ENCODE data around the gene TBC1D10A. TPM values are rescaled to one million over a fixed set of nuclear protein-coding genes. Genes with fewer than 3 reads are reported as not detected.

TBC1D10A gene
- 12.9 and 24.1 TPM in 2 replicates for total RNA-seq (ENCODE audit: low replicate concordance)

- TF ChIP-seq, protein P1, sequence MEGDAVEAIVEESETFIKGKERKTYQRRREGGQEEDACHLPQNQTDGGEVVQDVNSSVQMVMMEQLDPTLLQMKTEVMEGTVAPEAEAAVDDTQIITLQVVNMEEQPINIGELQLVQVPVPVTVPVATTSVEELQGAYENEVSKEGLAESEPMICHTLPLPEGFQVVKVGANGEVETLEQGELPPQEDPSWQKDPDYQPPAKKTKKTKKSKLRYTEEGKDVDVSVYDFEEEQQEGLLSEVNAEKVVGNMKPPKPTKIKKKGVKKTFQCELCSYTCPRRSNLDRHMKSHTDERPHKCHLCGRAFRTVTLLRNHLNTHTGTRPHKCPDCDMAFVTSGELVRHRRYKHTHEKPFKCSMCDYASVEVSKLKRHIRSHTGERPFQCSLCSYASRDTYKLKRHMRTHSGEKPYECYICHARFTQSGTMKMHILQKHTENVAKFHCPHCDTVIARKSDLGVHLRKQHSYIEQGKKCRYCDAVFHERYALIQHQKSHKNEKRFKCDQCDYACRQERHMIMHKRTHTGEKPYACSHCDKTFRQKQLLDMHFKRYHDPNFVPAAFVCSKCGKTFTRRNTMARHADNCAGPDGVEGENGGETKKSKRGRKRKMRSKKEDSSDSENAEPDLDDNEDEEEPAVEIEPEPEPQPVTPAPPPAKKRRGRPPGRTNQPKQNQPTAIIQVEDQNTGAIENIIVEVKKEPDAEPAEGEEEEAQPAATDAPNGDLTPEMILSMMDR (IDR thresholded peaks at IDR 0.05; ENCODE audit: insufficient read depth, low read length), result no peak
- H3K4me3 ChIP-seq (ENCODE audit: low read depth, low read length), result peak within 1 kb of the TSS; percentile 83
- peak; percentile 72 for DNase-seq (ENCODE audit: low read depth)
Observed at GRCh38 chr22:30326706-30327362, at the start of gene TBC1D10A. Gene TBC1D10A, minus strand, starts transcription at chr22:30326941. Its CDS starts 60 bp downstream, at chr22:30326881.

DNA sequence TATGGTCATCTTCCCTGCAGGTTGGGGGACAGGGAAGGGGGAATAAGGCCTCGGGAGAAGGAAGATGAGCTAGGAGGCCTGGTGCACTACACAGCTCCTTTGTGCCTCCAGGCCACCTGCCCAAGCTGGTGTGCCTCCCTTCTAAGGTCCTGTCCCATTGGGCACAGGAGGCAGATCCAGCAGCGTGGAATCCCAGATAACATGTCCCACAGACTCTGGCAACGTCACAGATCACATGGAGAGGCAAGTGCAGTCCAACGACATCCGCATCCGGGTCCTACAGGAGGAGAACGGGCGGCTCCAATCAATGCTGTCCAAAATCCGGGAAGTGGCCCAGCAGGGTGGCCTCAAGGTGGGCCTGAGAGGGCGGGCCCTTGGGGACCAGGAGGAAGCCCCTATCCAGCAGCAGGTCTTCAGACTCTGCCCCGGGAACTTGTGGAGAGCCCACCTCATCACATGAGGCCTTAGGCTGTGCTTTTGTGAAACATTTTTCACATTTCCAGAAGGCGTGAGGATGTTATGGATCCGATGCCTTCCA lies 48.6 kb upstream of the TBC1D10A start:
- TF ChIP-seq, protein P1 (IDR thresholded peaks at IDR 0.05; ENCODE audit: insufficient read depth, low read length), result no peak
- no peak for DNase-seq (ENCODE audit: low read depth)
- no peak overlapping the region for H3K4me3 ChIP-seq (ENCODE audit: low read depth, low read length)

GRCh38 chr22:30373331-30374325 lies 46.9 kb upstream of the TBC1D10A start:
- TF ChIP-seq, protein P1 (IDR thresholded peaks at IDR 0.05; ENCODE audit: insufficient read depth, low read length), result no peak
- no peak for DNase-seq (ENCODE audit: low read depth)
- no peak overlapping the region for H3K4me3 ChIP-seq (ENCODE audit: low read depth, low read length)

- TF ChIP-seq, protein P1 (IDR thresholded peaks at IDR 0.05; ENCODE audit: insufficient read depth, low read length), result no peak
- no peak for DNase-seq (ENCODE audit: low read depth)
- no peak overlapping the region for H3K4me3 ChIP-seq (ENCODE audit: low read depth, low read length)
Observed at GRCh38 chr22:30372915-30373314, 46.2 kb upstream of the TBC1D10A start.

DNA sequence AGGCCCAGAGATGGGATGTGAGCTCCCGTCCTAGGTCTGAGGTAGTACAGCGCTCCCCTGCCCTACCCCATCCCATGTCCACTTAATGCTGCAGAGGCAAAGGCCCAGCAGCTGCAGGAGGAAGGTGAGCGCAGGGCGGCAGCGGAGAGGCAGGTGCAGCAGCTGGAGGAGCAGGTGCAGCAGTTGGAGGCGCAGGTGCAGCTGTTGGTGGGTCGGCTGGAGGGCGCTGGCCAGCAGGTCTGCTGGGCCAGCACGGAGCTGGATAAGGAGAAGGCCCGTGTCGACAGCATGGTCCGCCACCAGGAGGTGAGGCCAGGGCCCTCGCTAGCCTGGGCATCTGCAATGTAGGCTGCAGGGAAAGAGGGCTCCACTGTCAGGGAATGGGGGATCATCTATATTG lies 45.2 kb upstream of the TBC1D10A start:
- no peak overlapping the region for H3K4me3 ChIP-seq (ENCODE audit: low read depth, low read length)
- TF ChIP-seq, protein P1 (IDR thresholded peaks at IDR 0.05; ENCODE audit: insufficient read depth, low read length), result no peak
- DNase-seq (ENCODE audit: low read depth), result no peak

GRCh38 chr22:30371321-30371720 lies 44.6 kb upstream of the TBC1D10A start:
- DNase-seq (ENCODE audit: low read depth), result no peak
- no peak overlapping the region for H3K4me3 ChIP-seq (ENCODE audit: low read depth, low read length)

More at GRCh38 chr22:30371321-30371720, 44.6 kb upstream of the TBC1D10A start:
- TF ChIP-seq, protein P1 (IDR thresholded peaks at IDR 0.05; ENCODE audit: insufficient read depth, low read length), result no peak
